Ishikawa (cell line): ENCODE data around the gene RASA1.

ENCODE experiments used
- EGR1 ChIP-seq: IDR thresholded peaks from 2 replicates; pipeline ENCODE4 v1.6.1; 2012
- RAD21 ChIP-seq: IDR thresholded peaks from 2 replicates; pipeline ENCODE4 v1.6.1; 2012; ENCODE audit warnings: low read depth
- YY1 ChIP-seq: IDR thresholded peaks from 2 replicates; pipeline ENCODE4 v1.6.1; 2012; ENCODE audit warnings: low read depth

DNA sequence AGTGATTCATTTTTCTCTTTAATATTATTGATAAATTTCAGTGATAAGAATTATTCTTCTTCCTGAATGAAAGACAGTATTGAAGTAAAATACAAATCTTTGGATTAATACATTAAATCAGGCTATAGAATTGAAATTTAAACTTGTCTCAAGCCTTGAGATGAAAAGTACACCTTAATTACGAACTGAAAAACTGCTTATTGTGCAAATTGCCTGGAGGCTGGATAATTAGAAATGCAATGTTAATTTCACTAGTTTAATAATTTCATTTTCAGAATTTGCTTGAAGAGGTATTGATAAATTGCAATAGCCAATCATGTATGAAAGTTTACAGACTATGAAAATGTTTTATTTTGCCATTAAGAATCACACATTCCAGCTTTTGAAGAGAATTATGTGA, 156.1 kb downstream of the RASA1 start:
- no peak for TF ChIP-seq YY1
- no peak for TF ChIP-seq EGR1
- TF ChIP-seq RAD21, result no peak
